Measurements from ENCODE around the gene NIPAL4.
"Not testable (repeated sequence)": the region's sequence is repeated elsewhere in the genome, so short reads cannot be mapped to it uniquely, and the experiment has no call there.

NIPAL4 gene

DNA sequence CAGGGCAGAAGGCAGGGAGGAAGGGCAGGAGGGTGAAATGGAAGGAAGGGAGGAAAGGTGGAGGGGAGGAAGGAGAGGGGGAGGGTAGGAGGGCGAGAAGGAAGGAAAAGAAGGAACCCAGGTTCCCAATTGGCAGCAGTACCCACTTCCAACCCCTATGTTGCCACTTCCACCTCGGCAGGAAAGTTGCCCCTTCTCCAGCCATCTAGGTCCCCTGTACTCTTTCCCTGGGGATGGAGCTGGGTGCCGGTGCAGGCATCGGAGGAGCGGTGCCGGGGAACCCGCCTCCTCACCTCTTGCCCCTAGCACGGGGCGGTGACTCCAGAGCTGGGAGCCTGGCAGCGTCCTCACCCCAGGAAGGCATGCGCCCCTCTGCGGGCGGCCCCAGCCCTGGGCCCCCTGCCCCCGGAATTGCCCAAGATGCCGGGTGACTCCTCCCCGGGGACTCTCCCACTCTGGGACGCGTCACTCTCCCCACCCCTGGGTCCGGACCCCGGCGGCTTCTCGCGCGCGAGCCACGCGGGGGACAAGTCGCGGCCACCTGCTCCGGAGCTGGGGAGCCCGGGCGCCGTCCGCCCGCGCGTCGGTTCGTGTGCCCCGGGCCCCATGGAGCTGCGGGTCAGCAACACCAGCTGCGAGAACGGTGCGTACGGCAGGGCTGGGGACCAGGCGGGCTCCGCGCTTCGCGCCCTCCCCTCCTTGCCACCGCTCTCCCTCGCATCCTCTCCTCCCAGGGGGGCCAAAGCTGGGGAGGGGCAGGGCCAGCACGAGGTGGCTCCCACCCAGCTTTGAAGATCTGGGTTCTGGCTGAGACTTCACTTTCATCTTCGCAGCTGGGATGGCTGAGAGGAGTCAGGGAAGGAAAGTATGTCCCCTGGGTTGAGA lies at the start of gene NIPAL4:
Gene NIPAL4 (plus strand): TSS at position 499 of the 885 bp plus-strand sequence. CDS start 108 bp downstream, at position 607.
- DNase-seq, result peak; percentile 48

DNA sequence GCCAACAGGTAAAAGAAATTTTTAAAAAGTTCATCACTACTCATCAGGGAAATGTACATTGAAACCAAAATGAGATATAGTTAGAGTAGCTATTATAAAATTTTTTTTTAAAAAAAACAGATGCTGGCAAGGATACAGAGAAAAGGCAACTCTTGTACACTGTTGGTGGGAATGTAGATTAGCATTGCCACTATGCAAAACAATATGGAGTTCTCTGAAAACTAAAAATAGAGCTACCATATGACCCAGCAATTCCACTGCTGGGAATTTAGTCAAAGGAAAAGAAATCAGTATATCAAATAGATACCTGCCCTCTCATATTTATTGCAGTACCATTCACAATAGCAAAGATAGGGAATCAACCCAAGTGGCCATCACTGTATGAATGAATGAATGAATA lies 44.2 kb upstream of the NIPAL4 start:
- DNase-seq, result no peak

DNA sequence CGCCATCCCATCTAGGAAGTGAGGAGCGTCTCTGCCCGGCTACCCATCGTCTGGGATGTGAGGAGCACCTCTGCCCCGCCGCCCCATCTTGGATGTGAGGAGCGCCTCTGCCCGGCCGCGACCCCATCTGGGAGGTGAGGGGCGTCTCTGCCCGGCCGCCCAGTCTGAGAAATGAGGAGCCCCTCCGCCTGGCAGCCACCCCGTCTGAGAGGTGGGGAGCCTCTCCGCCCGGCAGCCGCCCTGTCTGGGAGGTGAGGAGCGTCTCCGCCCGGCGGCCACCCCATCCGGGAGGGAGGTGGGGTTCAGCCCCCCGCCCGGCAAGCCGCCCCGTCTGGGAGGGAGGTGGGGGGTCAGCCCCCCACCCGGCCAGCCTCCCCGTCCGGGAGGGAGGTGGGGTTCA lies 40.5 kb upstream of the NIPAL4 start:
- not testable (repeated sequence) for DNase-seq

DNA sequence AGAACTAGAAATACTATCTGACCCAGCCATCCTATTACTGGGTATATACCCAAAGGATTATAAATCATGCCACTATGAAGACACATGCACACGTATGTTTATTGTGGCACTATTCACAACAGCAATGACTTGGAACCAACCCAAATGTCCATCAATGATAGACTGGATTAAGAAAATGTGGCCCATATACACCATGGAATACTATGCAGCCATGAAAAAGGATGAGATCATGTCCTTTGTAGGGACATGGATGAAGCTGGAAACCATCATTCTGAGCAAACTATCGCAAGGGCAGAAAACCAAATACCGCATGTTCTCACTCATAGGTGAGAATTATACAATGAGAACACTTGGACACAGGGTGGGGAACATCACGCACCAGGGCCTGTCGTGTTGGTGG lies 30.1 kb upstream of the NIPAL4 start:
- not testable (repeated sequence) for DNase-seq

GRCh38 chr5:157431544-157432200 lies 28.3 kb upstream of the NIPAL4 start:
- DNase-seq, result peak; percentile 70

DNA sequence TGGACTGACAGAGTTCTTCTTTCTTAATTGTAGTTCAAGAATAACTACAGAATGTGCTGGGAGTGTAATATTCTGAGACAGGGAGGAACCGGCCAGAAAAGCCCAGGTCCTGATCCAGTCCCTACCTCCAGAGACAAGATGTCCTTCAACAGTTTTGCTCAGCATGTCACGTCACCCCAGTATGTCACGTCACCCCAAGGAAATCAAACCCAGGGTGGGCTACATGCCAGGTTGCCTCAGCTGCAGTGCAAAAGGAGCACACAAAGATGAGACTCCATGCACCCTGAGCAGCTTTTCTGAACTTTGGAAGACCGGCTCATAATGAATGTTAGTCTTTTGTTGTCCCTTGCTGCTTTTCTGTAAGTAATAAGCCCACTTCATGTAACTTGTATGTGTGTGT lies 25.9 kb upstream of the NIPAL4 start:
- no peak for DNase-seq

DNA sequence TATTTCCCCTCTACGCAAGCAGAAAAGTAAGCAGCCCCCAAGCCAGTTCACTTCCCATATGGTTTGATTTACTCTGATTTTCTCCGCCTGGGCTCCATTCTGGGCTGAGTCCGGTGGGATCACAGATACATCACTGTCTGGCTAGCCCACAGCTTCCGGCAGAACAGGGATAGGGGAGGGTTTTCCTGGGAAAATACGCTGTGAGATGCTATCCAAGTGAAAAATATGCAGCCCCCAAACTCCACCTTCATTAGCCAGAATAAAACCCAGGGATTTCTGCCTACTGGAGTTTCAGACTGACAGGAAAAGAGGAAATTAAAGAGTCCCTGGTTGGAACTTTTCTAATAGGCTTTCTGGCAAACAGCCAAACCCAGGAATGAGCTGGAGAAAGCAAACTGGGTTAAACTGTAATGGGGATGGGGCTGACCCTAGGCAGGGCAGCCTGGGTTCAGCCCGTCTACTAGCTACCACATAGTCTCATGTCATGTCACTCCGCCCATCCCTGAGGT lies 16.9 kb upstream of the NIPAL4 start:
- no peak for DNase-seq

GRCh38 chr5:157444224-157444623 lies 15.8 kb upstream of the NIPAL4 start:
- no peak for DNase-seq

- DNase-seq, result no peak
Observed at GRCh38 chr5:157445745-157446411, 14.1 kb upstream of the NIPAL4 start.

DNA sequence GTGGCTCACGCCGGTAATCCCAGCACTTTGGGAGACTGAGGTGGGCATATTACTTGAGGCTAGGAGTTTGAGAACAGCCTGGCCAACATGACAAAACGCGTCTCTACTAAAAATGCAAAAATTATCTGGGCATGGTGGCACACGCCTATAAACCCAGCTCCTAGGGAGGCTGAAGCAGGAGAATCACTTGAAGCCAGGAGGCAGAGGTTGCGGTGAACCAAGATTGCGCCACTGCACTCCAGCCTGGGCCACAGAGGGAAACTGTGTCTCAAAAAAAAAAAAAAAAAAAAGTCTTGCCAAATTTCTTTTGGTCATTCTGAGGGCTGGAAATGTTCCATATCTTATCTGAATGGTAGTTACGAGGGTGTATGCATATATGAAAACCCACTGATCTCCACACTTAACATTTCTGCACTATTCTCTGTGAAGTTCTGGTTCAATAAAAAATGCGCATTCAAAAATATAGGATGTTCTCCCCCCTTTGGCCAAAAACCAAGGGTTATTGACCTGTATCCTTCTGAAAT lies 13.5 kb upstream of the NIPAL4 start:
- no peak for DNase-seq

- no peak for DNase-seq
Observed at GRCh38 chr5:157447201-157447637, 12.8 kb upstream of the NIPAL4 start.

DNA sequence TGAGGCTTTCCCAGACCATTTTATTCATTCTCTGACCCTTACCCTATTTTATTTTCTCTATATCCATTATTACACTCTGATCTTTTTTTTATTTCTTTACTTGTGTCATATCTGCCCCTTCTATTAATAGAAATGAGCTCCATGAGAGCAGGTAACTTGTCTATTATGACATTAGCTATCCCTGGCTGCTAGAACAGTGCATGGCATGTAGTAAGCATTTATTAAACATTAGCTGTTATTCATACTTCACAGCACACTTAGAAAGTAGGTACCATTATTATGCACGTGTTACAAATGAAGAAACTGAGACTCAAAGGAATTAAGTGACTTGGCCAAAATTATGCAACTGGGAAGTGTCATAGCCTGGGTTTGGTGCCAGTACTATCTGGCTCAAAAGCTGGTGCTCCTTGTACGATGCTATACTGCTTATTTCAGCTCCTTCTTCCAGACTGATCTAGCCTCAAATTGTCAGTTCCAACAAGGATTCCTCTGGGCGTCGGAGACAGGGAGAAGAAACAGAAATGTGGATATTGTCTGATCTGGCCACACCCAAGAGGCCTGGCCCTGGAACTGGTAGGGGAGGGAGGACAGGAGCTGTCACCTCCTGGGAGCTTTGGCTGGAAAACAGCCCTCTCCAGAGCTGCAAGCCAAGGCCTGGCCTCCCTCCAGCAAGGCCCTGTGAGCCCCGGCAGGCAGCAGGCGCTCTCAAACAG lies 10.8 kb upstream of the NIPAL4 start:
- no peak for DNase-seq

GRCh38 chr5:157450024-157450423 lies 10.0 kb upstream of the NIPAL4 start:
- no peak for DNase-seq

DNA sequence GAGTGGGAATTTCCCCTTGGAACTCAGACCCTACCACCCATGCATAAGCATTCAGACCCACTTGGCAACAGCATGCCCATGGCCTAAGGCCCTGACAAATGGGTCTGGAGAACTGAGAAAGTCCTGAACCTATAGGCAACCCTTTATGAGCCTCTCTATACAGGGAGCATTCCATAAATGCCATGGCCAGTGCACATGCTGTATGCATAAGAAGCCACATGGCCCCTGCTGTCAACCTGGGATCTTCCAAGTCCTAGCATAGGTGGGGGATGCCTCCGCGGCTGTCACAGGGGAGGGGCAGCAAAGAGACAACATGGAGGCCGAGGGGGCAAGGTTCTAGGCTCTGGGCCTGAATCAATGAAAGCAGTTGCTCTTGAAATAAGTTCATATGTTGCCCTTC lies 8.2 kb upstream of the NIPAL4 start:
- DNase-seq, result no peak

DNA sequence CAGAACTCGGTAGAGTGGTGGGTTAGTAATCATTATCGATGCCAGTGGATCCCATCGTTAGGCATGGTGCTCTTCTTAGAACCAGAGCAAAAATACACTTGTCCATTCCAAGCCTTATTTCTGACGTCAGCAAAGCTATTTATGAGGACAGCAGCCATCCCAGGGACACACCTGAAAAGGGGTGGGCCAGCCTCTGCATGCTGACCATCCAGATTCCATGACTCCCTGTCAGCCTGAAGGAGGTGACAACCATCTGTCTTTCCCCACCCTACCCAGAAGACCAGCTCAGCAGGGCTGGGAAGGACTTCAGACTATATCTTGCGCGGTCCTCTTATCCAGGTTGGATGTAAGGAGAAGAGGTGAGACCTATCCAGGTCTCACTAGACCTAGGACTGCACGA lies 5.7 kb upstream of the NIPAL4 start:
- no peak for DNase-seq

DNA sequence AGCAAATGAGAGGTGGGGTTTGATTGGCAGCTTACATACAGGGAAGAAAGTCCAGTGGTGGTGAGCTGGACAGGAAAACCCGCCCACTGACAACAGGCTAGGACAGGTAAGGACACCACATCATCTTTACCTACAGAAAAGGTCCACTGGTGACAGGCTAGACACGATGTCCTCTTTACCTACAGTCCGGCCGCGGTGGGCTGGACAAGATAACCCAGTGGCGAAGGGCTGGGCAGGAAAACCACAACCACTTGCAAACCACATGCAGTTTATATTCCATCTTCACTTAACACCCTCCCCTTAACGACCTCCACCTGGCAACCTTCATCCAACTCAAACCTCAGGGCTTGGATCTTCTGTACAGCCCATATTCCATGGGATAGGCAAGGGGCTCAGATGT lies 5.0 kb upstream of the NIPAL4 start:
- DNase-seq, result no peak

GRCh38 chr5:157456301-157456700 lies 3.7 kb upstream of the NIPAL4 start:
- DNase-seq, result no peak

DNA sequence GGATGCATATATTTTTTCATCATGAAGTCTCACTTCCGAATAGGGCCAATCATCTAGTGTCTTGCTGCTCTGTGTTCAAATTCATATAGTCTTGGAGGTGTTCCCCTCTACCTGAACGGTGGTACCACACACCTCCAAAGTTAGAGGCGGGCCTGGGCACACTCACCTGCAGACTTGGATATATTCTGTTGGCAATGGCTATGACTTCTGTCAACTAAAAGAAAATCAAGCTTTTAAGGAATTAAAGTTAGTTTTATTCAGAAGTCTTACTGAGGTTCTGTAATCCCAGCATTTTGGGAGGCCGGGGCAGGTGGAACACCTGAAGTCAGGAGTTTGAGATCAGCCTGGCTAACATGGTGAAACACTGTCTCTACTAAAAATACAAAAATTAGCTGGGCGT lies 2.6 kb upstream of the NIPAL4 start:
- DNase-seq, result no peak

DNA sequence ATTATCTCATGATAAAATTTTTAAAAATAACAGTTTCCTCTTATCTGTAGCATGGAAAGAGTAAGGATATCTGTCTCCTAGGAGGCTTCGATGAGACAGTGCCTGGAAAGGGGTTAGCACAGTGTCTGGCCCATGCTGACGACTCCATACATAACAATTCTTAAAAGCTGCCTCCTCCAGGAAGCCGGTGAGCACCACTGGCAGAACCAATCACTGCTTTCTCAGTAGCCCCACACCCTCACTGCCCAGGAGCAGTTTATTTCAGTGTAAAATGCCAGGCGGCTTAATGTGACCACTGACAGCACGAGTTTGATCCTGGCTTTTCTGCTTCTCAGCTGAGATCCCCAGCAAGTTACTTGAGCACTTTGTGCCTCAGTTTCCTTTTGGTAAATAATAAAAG lies 1.2 kb upstream of the NIPAL4 start:
- no peak for DNase-seq

DNA sequence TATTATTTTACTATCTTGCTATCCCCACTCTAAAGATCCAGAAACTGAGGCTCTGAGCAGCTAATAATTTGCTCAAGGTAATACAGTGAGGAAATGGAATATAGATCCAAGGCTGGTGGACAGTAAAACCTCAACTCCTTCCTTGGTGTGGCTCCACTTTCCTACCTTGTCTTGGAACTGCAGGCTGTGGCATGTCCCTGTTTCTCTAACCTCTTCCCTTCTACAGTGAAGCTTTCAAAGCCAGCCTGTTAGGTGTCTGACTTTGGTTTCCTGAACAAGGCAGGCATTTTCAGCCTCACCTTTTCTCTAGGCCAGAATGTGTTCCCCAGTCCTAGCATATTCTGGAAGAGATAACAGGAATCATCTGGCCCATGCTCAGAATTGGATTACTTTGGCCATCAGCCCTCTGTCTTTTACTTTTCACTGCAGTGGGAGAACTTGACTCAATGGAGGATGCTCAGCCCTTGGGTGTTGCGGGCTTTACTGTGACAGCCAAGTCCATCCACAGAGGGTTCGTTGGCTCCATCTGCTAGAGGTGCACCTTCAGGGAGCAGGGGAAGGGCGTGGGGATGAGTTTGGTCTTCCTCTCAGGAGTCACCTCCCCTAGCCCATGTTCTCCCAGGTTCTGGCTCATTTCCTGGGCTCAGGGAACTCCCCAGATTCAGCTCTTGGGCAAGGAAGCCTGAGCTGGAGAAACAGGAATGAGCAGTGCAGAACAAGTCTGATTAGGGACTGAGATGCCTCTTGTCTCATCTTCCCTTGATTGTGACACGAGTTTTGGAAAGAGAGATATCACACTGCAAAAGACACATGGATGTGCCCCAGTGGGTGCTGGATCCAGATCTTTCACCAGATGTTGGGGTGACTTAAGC lies 1.1 kb downstream of the NIPAL4 start:
- DNase-seq, result no peak

GRCh38 chr5:157463081-157463480 lies 3.1 kb downstream of the NIPAL4 start:
- DNase-seq, result no peak
